ENCODE measurements around the gene KLF11.
"Not testable (repeated sequence)": the region's sequence is repeated elsewhere in the genome, so short reads cannot be mapped to it uniquely, and the experiment has no call there.

KLF11 gene

GRCh38 chr2:10009811-10010781 lies 33.3 kb upstream of the KLF11 start:
- no peak for DNase-seq (ENCODE audit: low spot score)

- DNase-seq (ENCODE audit: low spot score): not testable (repeated sequence)
Measured at GRCh38 chr2:10010861-10011605, 32.3 kb upstream of the KLF11 start.

- DNase-seq (ENCODE audit: low spot score): not testable (repeated sequence)
Measured at GRCh38 chr2:10011606-10012325, 31.6 kb upstream of the KLF11 start.

GRCh38 chr2:10012366-10012962 lies 30.9 kb upstream of the KLF11 start:
- not testable (repeated sequence) for DNase-seq (ENCODE audit: low spot score)

GRCh38 chr2:10012963-10013461 lies 30.3 kb upstream of the KLF11 start:
- no peak for DNase-seq (ENCODE audit: low spot score)

- DNase-seq (ENCODE audit: low spot score): not testable (repeated sequence)
Measured at GRCh38 chr2:10013651-10014417, 29.5 kb upstream of the KLF11 start.

GRCh38 chr2:10014418-10015190 lies 28.7 kb upstream of the KLF11 start:
- DNase-seq (ENCODE audit: low spot score): no peak

GRCh38 chr2:10015376-10015989 lies 27.9 kb upstream of the KLF11 start:
- DNase-seq (ENCODE audit: low spot score): not testable (repeated sequence)

- DNase-seq (ENCODE audit: low spot score): no peak
Measured at GRCh38 chr2:10016001-10016801, 27.1 kb upstream of the KLF11 start.

GRCh38 chr2:10016802-10017258 lies 26.5 kb upstream of the KLF11 start:
- DNase-seq (ENCODE audit: low spot score): no peak

- no peak for DNase-seq (ENCODE audit: low spot score)
Measured at GRCh38 chr2:10017313-10017941, 25.9 kb upstream of the KLF11 start.

- no peak for DNase-seq (ENCODE audit: low spot score)
Measured at GRCh38 chr2:10019174-10019573, 24.2 kb upstream of the KLF11 start.

GRCh38 chr2:10019602-10020400 lies 23.5 kb upstream of the KLF11 start:
- DNase-seq (ENCODE audit: low spot score): no peak

GRCh38 chr2:10022041-10022421 lies 21.3 kb upstream of the KLF11 start:
- DNase-seq (ENCODE audit: low spot score): no peak

- no peak for DNase-seq (ENCODE audit: low spot score)
Measured at GRCh38 chr2:10022445-10022844, 20.9 kb upstream of the KLF11 start.

GRCh38 chr2:10022966-10023662 lies 20.2 kb upstream of the KLF11 start:
- no peak for DNase-seq (ENCODE audit: low spot score)
